Duodenal mucosa (tissue), 2 donors: ENCODE measurements around the gene DUSP18.

Source experiments
- H3K27ac ChIP-seq: one replicate; pipeline ENCODE4 v1.7.0; 2013; ENCODE audit warnings: low read depth, low read length
- H3K27me3 ChIP-seq, 2 donors: one replicate each; pipeline ENCODE4 v1.7.0; 2013; ENCODE audit warnings: low read length in 2 of 2, control low read depth in 1 of 2; ENCODE audit not compliant: insufficient read depth in 2 of 2, control insufficient read depth in 1 of 2
- H3K36me3 ChIP-seq, 2 donors: one replicate each; pipeline ENCODE4 v1.7.0; 2013; ENCODE audit warnings: low read length in 2 of 2, control low read depth in 1 of 2; ENCODE audit not compliant: insufficient read depth in 2 of 2, control insufficient read depth in 1 of 2
- H3K4me1 ChIP-seq, 2 donors: one replicate each; pipeline ENCODE4 v1.7.0; 2013; ENCODE audit warnings: low read length in 2 of 2, control low read depth in 1 of 2; ENCODE audit not compliant: insufficient read depth in 2 of 2, control insufficient read depth in 1 of 2
- H3K4me3 ChIP-seq, 2 donors: one replicate each; pipeline ENCODE4 v1.7.0; 2013; ENCODE audit warnings: low read length in 2 of 2, low read depth in 1 of 2
- H3K9ac ChIP-seq, 2 donors: one replicate each; pipeline ENCODE4 v1.7.0; 2013; ENCODE audit warnings: low read length in 2 of 2, low read depth in 1 of 2
- H3K9me3 ChIP-seq, 2 donors: one replicate each; pipeline ENCODE4 v1.7.0; 2013; ENCODE audit warnings: low read length in 2 of 2, control low read depth in 1 of 2; ENCODE audit not compliant: control insufficient read depth in 1 of 2

The DUSP18 gene

DNA sequence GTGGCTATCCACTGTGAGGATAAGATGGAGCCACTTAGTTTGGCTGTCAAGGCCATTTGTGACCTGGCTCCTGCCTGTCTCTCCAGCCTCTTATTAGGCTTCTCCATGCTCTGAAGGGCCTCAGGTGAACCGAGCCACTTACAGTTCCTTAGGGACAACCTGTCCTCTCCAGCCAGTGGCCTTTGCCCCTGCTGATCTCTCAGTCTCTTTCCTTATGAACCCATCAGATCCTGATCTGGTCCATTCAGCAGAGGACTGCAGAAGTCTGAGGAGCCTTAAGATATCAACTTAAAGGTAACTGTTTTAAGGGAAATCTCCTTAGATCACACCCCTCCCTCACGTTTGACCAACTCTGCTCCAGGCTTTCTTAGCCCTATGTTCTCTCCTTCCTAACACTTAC, 2.4 kb downstream of the DUSP18 start:
- Histone ChIP-seq H3K27ac (no peak overlapping the region), H3K9me3 (no peaks in the 10 kb centered on the region), H3K4me1 (peaks cover 23 to 26% of the 10 kb centered on the region in 2 donors), H3K36me3 (peaks cover 11 to 21% of the 10 kb centered on the region in 2 donors), H3K9ac (peak overlapping the region in 1 of 2 donors; percentile 3), H3K4me3 (peak overlapping the region in 1 of 2 donors; percentile 32), H3K27me3 (no peaks in the 10 kb centered on the region)

- H3K4me1 ChIP-seq: peaks cover 23 to 26% of the 10 kb centered on the region in 2 donors
- H3K27me3 ChIP-seq: no peaks in the 10 kb centered on the region
- peaks cover 11 to 25% of the 10 kb centered on the region in 2 donors for H3K36me3 ChIP-seq
- H3K27ac ChIP-seq: no peak overlapping the region
- no peak overlapping the region for H3K9ac ChIP-seq
- H3K4me3 ChIP-seq: no peak overlapping the region
- no peaks in the 10 kb centered on the region for H3K9me3 ChIP-seq
Observed at GRCh38 chr22:30664798-30665197, 2.9 kb downstream of the DUSP18 start.

DNA sequence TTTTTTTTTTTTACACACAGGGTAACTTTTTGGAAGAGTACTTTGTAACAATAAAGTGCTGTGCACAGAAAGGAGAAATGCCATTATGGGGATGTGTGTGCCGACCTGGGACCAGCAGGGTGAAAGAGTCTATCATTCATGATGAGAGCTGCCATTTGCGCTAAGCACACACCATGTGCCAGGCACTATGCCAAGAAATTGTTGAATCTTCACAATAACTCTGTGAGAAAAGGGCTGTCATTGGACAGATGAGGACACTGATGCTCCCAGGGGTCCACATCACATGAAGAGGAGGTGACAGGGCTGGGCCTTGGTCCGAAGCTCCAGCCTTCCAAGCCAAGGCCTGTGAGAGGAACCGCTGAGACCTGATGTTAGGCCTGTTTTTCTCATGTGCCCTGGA, 5.6 kb downstream of the DUSP18 start:
- no peak overlapping the region for H3K4me3 ChIP-seq
- no peak overlapping the region for H3K9ac ChIP-seq
- peaks cover 13 to 19% of the 10 kb centered on the region in 2 donors for H3K4me1 ChIP-seq
- no peaks in the 10 kb centered on the region for H3K27me3 ChIP-seq
- H3K36me3 ChIP-seq: peaks cover 11 to 25% of the 10 kb centered on the region in 2 donors
- no peaks in the 10 kb centered on the region for H3K9me3 ChIP-seq
- no peak overlapping the region for H3K27ac ChIP-seq

- Histone ChIP-seq H3K9me3 (no peaks in the 10 kb centered on the region), H3K9ac (no peak overlapping the region), H3K4me1 (peaks cover 0 to 4% of the 10 kb centered on the region in 2 donors), H3K36me3 (peaks cover 0 to 4% of the 10 kb centered on the region in 2 donors), H3K27me3 (no peaks in the 10 kb centered on the region), H3K4me3 (no peak overlapping the region), H3K27ac (no peak overlapping the region)
Observed at GRCh38 chr22:30655532-30655931, 12.1 kb downstream of the DUSP18 start.

GRCh38 chr22:30654361-30654760, 13.3 kb downstream of the DUSP18 start:
- Histone ChIP-seq H3K4me3 (no peak overlapping the region), H3K4me1 (peaks cover 0 to 7% of the 10 kb centered on the region in 2 donors), H3K9me3 (no peaks in the 10 kb centered on the region), H3K36me3 (no peaks in the 10 kb centered on the region), H3K9ac (no peak overlapping the region), H3K27ac (no peak overlapping the region), H3K27me3 (no peaks in the 10 kb centered on the region)

- Histone ChIP-seq H3K36me3 (no peaks in the 10 kb centered on the region), H3K4me3 (no peak overlapping the region), H3K4me1 (peaks cover 0 to 12% of the 10 kb centered on the region in 2 donors), H3K27ac (no peak overlapping the region), H3K27me3 (no peaks in the 10 kb centered on the region), H3K9ac (no peak overlapping the region), H3K9me3 (no peaks in the 10 kb centered on the region)
Observed at GRCh38 chr22:30652852-30653251, 14.8 kb downstream of the DUSP18 start.

DNA sequence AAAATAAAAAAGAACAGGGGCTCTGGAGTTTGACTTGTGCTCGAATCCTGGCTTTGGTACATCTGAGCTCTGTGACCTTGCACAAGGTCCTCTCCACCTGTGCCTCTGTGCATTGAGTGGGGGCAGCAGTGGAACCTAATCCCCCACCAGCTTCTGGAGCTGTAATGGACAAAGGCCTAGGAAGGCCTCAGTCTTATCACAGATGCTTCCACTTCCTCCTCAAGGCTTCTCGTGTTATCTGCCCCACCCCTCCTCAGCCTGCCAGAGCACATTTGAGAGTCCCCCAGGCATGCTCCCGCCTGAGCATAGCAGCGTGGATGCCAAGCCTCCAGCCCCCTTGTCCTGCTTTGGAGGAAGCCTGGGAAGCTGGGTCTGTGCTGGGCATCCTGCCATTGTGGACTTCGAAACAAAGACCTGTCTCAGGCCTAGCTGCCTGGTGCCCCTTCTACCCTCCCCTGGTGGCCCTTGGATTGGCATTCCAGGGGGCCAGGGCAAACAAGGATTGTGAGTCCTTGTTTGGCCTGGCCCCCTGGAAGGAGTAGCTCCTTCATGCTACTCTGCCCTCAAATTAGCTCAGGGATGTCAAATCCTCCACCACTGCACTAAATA, 17.1 kb downstream of the DUSP18 start:
- H3K4me3 ChIP-seq: no peak overlapping the region
- no peaks in the 10 kb centered on the region for H3K27me3 ChIP-seq
- H3K36me3 ChIP-seq: no peaks in the 10 kb centered on the region
- H3K9ac ChIP-seq: no peak overlapping the region
- no peaks in the 10 kb centered on the region for H3K9me3 ChIP-seq
- H3K27ac ChIP-seq: no peak overlapping the region
- peaks cover 0 to 12% of the 10 kb centered on the region in 2 donors for H3K4me1 ChIP-seq

- Histone ChIP-seq H3K27me3 (no peaks in the 10 kb centered on the region), H3K27ac (no peak overlapping the region), H3K36me3 (no peaks in the 10 kb centered on the region), H3K4me3 (no peak overlapping the region), H3K9me3 (no peaks in the 10 kb centered on the region), H3K9ac (no peak overlapping the region), H3K4me1 (peaks cover 0 to 12% of the 10 kb centered on the region in 2 donors)
Observed at GRCh38 chr22:30649430-30650007, 18.2 kb downstream of the DUSP18 start.

- H3K9me3 ChIP-seq: no peaks in the 10 kb centered on the region
- no peaks in the 10 kb centered on the region for H3K36me3 ChIP-seq
- H3K9ac ChIP-seq: no peak overlapping the region
- no peaks in the 10 kb centered on the region for H3K27me3 ChIP-seq
- no peak overlapping the region for H3K4me3 ChIP-seq
- H3K27ac ChIP-seq: no peak overlapping the region
- H3K4me1 ChIP-seq: peaks cover 0 to 12% of the 10 kb centered on the region in 2 donors
Observed at GRCh38 chr22:30648825-30649224, 18.9 kb downstream of the DUSP18 start.

GRCh38 chr22:30647536-30647935, 20.1 kb downstream of the DUSP18 start:
- Histone ChIP-seq H3K4me1 (peaks cover 0 to 12% of the 10 kb centered on the region in 2 donors), H3K9ac (no peak overlapping the region), H3K9me3 (no peaks in the 10 kb centered on the region), H3K4me3 (no peak overlapping the region), H3K36me3 (no peaks in the 10 kb centered on the region), H3K27ac (no peak overlapping the region), H3K27me3 (no peaks in the 10 kb centered on the region)
